BJ (cell line): ENCODE results near the gene MIDN. TPM values are rescaled to one million over a fixed set of nuclear protein-coding genes. Genes with fewer than 3 reads are reported as not detected.
A peak's percentile ranks its signal among the peaks of the same experiment; 100 is the strongest.

Source experiments
- CTCF ChIA-PET: fragments of 350-600 bp; formaldehyde crosslinking; extraction: SDS; loops from one replicate; lab custom pipeline; 2021; ENCODE audit warnings: antibody characterized with exemption, inconsistent platforms; lab: Yijun Ruan, JAX
- POLR2A ChIA-PET: fragments of 300-600 bp; sonication (Branson Sonifier 250); formaldehyde crosslinking; extraction: SDS; loops from one replicate; lab custom pipeline; 2021; ENCODE audit warnings: antibody characterized with exemption; lab: Charles Lee
- DNase-seq: peaks from one replicate; pipeline ENCODE4 v3.0.0-alpha.2; 2011; ENCODE audit warnings: low read depth
- H3K27me3 ChIP-seq: 2 replicates; pipeline ENCODE4 v1.6.0; 2011; ENCODE audit warnings: low read length; ENCODE audit not compliant: control insufficient read depth, insufficient read depth
- H3K36me3 ChIP-seq: 2 replicates; pipeline ENCODE4 v1.5.1; 2011; ENCODE audit warnings: low read length; ENCODE audit not compliant: control insufficient read depth, insufficient read depth
- H3K4me3 ChIP-seq: 2 replicates; pipeline ENCODE4 v1.5.1; 2011; ENCODE audit warnings: low read depth, mild to moderate bottlenecking, control low read depth, low read length
- polyA plus RNA-seq: library from polyadenylated mRNA; depleted of rRNA; stranded (reverse); fragments of >200 nt; gene quantifications from 2 replicates; pipeline ENCODE4 v1.2.3, GENCODE V29; 2011
- TF ChIP-seq, protein P1 (sequence below): IDR thresholded peaks from 2 replicates; pipeline ENCODE4 v1.5.1; 2011; ENCODE audit warnings: low read depth, mild to moderate bottlenecking, control low read depth, inconsistent platforms, low read length, moderate library complexity; ENCODE audit not compliant: insufficient read depth

MIDN gene
- polyA plus RNA-seq, 1 experiment, result 8.4 TPM

DNA sequence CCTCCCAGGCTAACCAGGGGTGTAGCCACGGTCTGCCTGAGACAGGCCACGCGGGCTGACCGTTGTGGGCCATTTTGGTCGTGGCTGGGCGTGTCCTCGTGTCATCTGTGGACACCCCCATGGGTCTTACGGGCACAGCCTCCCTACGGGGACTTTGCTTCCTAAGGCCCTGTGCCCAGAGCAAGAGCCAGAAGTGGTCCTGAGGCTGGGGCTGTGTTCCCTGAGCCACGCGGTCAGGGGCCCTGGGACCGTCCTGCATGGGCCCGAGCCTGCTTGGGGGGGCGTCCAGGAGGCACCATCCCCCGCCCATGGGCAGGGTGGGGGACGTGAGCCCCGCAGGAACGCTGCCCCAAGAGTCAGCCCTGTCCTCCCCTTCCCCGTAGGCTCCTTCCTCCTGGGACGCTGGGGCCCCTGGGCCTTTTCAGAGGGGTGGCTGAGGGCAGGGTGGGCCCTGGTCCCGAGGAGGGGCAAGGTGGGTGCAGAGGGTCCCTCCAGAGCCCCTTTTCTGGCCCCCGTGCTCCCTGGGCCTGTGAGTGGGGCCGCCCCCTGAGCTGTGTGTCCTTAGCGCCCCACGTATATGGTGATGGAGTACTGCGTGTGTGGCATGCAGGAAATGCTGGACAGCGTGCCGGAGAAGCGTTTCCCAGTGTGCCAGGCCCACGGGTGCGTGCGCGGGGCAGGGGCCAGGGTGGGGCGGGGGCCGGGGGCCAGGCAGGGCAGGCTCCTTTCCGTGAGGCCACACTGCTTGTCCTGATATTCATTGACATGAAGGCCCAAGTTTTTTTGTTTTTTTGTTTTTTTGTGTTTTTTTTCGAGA, 29.4 kb upstream of the MIDN start:
- H3K36me3 ChIP-seq, result peaks cover 18% of the 10 kb centered on the region
- TF ChIP-seq, protein P1, sequence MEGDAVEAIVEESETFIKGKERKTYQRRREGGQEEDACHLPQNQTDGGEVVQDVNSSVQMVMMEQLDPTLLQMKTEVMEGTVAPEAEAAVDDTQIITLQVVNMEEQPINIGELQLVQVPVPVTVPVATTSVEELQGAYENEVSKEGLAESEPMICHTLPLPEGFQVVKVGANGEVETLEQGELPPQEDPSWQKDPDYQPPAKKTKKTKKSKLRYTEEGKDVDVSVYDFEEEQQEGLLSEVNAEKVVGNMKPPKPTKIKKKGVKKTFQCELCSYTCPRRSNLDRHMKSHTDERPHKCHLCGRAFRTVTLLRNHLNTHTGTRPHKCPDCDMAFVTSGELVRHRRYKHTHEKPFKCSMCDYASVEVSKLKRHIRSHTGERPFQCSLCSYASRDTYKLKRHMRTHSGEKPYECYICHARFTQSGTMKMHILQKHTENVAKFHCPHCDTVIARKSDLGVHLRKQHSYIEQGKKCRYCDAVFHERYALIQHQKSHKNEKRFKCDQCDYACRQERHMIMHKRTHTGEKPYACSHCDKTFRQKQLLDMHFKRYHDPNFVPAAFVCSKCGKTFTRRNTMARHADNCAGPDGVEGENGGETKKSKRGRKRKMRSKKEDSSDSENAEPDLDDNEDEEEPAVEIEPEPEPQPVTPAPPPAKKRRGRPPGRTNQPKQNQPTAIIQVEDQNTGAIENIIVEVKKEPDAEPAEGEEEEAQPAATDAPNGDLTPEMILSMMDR, result no peak
- ChIA-PET CTCF (interaction anchor here (1.6 kb wide), 1 partner anchor 25 kb away, joined by 5 read pairs; no protein-coding TSS in a partner anchor), POLR2A (no interaction called here)
- H3K4me3 ChIP-seq, result no peak overlapping the region
- H3K27me3 ChIP-seq, result no peaks in the 10 kb centered on the region
- DNase-seq, result no peak

- no peaks in the 10 kb centered on the region for H3K27me3 ChIP-seq
- no peak for DNase-seq
- CTCF ChIA-PET, result interaction anchor here (0.6 kb wide), 1 partner anchor 109 kb away, joined by 3 read pairs; no protein-coding TSS in a partner anchor
- POLR2A ChIA-PET, result no interaction called here
- H3K4me3 ChIP-seq, result no peak overlapping the region
- H3K36me3 ChIP-seq, result peaks cover 19% of the 10 kb centered on the region
- TF ChIP-seq, protein P1, result no peak
Observed at GRCh38 chr19:1219786-1220476, 28.5 kb upstream of the MIDN start.

- ChIA-PET CTCF (interaction anchor here (0.6 to 2.1 kb wide), 6 partner anchors 9 to 550 kb away, joined by 3 to 5 read pairs (median 3); no protein-coding TSS in a partner anchor), POLR2A (no interaction called here)
- TF ChIP-seq, protein P1, result no peak
- Histone ChIP-seq H3K36me3 (peaks cover 19% of the 10 kb centered on the region), H3K4me3 (no peak overlapping the region), H3K27me3 (no peaks in the 10 kb centered on the region)
- no peak for DNase-seq
Observed at GRCh38 chr19:1220477-1220930, 27.9 kb upstream of the MIDN start.

DNA sequence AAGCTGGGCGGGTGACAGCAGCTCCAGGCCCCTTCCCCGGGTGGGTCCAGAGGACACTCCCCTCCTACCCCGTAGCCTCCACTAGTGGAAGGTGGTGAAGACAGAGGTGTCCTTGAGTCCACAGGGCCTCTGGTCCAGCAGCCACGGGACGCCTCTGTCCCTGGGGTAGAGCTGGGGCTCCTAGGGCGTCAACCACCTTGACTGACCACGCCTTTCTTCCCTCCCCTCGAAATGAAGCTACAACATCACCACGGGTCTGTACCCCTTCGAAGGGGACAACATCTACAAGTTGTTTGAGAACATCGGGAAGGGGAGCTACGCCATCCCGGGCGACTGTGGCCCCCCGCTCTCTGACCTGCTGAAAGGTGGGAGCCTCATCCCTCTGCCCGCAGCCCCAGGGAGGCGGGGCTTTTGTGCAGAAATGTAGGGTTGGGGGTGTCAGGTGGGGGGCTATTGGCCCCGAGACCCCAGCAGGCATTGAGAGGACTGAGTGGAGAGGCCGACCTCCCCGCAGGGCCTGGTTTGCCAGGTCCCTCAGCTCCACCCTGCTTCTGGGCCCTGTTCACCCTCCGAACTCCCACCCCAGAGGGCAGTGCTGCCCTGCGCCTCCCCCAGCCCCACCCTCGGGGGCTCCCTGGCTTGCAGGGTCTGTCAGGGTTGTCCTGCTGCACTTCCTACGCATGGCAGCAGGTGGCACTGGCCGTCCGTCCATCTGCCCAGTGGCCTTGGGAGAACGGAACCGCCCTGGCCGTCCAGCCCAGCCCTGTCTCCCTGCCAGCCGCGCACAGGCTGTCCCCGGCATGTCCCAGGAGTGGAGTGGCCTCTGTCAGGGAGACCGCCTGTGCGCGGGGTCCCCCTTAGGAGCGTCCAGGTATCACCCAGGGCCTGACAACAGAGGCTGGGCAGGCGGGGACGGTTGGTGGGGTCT, 27.1 kb upstream of the MIDN start:
- H3K4me3 ChIP-seq, result no peak overlapping the region
- ChIA-PET POLR2A (interaction anchor here (0.6 kb wide), 1 partner anchor 198 kb away, joined by 4 read pairs; no protein-coding TSS in a partner anchor), CTCF (interaction anchor here (0.7 to 2.1 kb wide), 11 partner anchors 9 to 551 kb away, joined by 3 to 7 read pairs (median 3); no protein-coding TSS in a partner anchor)
- no peaks in the 10 kb centered on the region for H3K27me3 ChIP-seq
- DNase-seq, result no peak
- peaks cover 22% of the 10 kb centered on the region for H3K36me3 ChIP-seq
- TF ChIP-seq, protein P1, result peak; percentile 68
